Stimulated activated naive CD8-positive, alpha-beta T cell treated with anti-CD3 and anti-CD28 coated beads, Interleukin-15, Interleukin-2, amounts not matched to agents 100 ng/mL and 50 ng/mL, for 24 hours (primary cell): Measurements from ENCODE around the gene PRRG2.

ENCODE experiments used
- H3K27ac Mint-ChIP-seq: one replicate; pipeline ENCODE4 v1.8.0; 2021; ENCODE audit warnings: mild to moderate bottlenecking, mixed read lengths
- H3K27me3 Mint-ChIP-seq: one replicate; pipeline ENCODE4 v1.8.0; 2021; ENCODE audit warnings: mixed read lengths
- H3K36me3 Mint-ChIP-seq: one replicate; pipeline ENCODE4 v1.8.0; 2021; ENCODE audit warnings: low read depth, mixed read lengths
- H3K4me1 Mint-ChIP-seq: one replicate; pipeline ENCODE4 v1.8.0; 2021; ENCODE audit warnings: low read depth, mixed read lengths
- H3K4me3 Mint-ChIP-seq: one replicate; pipeline ENCODE4 v1.8.0; 2021; ENCODE audit warnings: mild to moderate bottlenecking, mixed read lengths
- H3K9me3 Mint-ChIP-seq: one replicate; pipeline ENCODE4 v1.8.0; 2021; ENCODE audit warnings: mixed read lengths

Gene PRRG2

DNA sequence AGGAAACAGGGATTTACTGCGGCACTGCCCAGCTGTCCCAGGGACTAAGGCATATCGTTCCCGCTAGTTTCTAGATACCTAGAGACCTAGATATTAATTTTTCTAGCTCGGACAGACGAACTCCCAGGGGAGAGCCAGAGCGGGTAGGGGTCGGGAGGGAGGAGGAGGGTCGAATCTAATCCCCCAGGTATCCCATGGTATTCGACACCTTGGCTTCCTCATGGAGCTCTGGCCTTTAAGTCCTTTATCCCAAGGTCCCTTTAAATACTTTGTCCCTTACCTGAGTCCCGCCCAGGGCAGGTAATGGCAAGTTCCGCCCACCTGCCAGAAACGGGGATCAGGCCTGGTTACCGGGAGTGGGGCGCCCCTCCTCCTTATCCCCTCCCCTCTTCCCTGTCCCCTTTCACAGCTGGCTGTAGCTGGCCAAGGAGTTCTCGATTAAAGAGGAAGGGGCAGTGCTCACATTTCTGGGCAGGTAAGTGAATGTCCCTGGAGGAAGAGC lies at the start of gene PRRG2:
PRRG2 (plus strand) TSS at position 310 of the 502 bp plus-strand sequence. CDS start 1,904 bp downstream, outside the sequence.
- Mint-ChIP-seq H3K27ac (peak within 1 kb of the TSS; percentile 78), H3K27me3 (no peaks in the 10 kb centered on the region), H3K9me3 (no peaks in the 10 kb centered on the region), H3K4me3 (peak within 1 kb of the TSS; percentile 92), H3K4me1 (peaks cover 33% of the 10 kb centered on the region), H3K36me3 (peaks cover 3% of the 10 kb centered on the region)

DNA sequence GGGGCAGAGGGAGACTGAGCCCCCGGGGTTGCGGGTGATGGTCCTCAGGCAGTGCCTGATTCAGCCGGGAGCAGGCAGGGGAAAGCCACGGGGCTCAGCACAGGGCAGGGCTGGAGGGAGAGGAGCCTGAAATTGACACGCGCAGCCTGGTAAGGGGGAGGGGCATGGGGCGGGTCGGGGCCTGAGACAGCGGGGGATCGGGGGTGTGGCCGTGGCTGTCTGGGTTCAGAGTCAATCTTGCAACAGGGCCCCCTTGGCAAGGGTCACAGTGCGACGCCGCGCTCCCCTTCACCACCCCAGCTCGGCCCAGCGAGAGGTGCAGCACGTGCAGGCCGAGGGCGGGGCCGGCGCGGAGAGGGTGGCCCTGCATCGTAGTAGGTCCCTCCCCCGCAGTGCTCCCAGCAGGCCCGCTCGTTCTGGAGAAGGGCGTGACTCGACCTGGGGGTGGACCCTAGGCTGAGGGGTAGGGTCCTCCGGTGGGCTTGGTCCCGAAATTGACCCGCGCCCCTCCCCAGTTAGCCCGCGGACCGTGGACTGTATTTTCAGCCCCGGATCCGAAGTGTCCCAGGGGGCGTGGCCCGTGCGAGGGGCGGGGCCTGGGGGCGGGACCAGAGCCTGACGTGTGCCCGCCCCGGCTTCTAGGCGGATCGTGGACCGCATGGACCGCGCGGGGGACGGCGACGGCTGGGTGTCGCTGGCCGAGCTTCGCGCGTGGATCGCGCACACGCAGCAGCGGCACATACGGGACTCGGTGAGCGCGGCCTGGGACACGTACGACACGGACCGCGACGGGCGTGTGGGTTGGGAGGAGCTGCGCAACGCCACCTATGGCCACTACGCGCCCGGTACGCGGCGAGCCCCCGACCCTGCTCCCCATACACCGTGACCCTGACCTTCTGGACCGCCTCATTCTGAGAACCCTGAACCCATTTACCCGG lies 47.3 kb upstream of the PRRG2 start:
- no peaks in the 10 kb centered on the region for H3K27me3 Mint-ChIP-seq
- H3K36me3 Mint-ChIP-seq: no peaks in the 10 kb centered on the region
- peak overlapping the region; percentile 76 for H3K27ac Mint-ChIP-seq

DNA sequence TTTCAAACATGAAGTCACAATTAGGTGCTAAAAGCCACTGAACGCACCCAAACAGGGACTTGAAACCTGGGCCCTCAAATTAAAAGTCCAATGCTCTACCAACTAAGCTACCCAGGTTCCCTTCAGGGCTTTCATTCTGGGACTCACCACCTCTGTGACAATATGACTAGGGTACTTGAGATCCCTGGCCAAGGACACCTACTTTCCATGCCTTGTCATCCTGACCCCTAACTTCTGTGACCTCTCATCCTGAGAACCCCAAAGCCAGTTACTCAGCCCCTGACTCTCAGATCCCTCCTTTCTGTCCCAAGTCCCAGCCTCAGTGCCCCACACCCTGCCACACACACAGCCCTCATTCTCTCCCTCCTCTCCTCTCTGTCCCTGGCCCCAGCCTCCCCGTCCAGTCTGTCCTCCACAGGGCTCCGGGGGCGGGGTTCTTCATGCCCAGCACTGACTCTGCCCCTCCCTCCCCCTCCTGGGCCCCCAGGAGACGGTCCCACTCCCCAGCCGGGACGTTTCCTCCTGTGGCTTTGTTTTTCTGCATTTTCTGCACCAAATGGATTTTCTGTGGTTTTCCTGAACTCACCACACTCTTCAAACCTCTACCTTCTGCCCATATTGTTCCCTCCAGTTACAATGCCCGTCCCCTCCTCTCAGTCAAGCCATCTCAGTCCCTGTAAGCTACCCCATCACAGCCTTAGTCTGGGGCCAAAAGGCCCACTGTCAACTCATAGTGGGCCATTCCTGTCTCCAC lies 46.3 kb upstream of the PRRG2 start:
- Mint-ChIP-seq H3K4me1 (peaks cover 20% of the 10 kb centered on the region), H3K4me3 (peak overlapping the region; percentile 68), H3K27me3 (no peaks in the 10 kb centered on the region), H3K36me3 (no peaks in the 10 kb centered on the region), H3K27ac (peak overlapping the region; percentile 64), H3K9me3 (no peaks in the 10 kb centered on the region)

More for the DNA sequence above, 47.3 kb upstream of the PRRG2 start:
- Mint-ChIP-seq H3K4me3 (peak overlapping the region; percentile 68), H3K4me1 (peaks cover 20% of the 10 kb centered on the region), H3K9me3 (no peaks in the 10 kb centered on the region)

DNA sequence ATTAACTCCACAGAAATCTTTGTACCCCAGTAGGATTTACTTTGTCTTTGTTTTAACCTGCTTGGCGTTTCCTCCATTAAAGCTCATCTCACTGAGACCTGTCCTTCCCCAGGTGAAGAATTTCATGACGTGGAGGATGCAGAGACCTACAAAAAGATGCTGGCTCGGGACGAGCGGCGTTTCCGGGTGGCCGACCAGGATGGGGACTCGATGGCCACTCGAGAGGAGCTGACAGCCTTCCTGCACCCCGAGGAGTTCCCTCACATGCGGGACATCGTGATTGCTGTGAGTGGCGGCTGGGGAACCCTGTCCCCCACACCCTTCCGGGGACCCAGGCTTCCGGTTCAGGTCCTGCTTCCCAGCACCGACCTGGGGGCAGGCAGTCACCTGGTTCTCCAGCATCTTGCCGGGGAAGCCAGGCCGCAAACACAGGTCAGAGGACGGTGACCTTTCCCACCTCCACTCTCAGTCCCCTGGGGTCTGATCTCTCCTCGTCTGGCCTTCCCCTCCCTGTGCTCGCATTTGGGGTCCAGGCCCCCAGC lies 44.1 kb upstream of the PRRG2 start:
- no peaks in the 10 kb centered on the region for H3K27me3 Mint-ChIP-seq
- no peak overlapping the region for H3K4me3 Mint-ChIP-seq
- no peaks in the 10 kb centered on the region for H3K36me3 Mint-ChIP-seq
- peaks cover 20% of the 10 kb centered on the region for H3K4me1 Mint-ChIP-seq
- no peaks in the 10 kb centered on the region for H3K9me3 Mint-ChIP-seq
- H3K27ac Mint-ChIP-seq: no peak overlapping the region

DNA sequence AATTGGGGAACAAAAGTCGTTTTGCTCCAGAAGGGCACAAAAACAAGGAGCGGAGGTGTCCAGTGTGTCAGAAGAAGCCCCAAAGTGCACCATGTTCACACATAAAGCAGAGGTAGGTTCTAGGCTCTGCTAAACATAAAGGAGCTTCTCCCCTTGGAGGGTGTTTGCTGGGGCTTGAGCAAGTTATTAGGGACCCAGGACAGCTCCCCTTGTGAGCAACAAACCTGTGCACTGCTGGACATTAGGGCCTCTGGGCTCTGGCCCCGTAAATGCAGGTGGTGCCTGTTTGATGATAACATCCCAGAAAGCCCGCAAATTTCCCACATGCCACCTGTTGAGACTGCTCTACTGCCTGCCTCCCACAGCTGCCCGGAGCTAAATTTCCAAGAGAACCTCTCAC lies 42.5 kb upstream of the PRRG2 start:
- Mint-ChIP-seq H3K27me3 (no peaks in the 10 kb centered on the region), H3K4me3 (no peak overlapping the region), H3K27ac (peak overlapping the region; percentile 19), H3K36me3 (no peaks in the 10 kb centered on the region), H3K4me1 (peaks cover 12% of the 10 kb centered on the region), H3K9me3 (no peaks in the 10 kb centered on the region)

- no peak overlapping the region for H3K27ac Mint-ChIP-seq
- H3K4me3 Mint-ChIP-seq: no peak overlapping the region
These were observed 41.7 kb upstream of the PRRG2 start for GRCh38 chr19:49539192-49539952.

GRCh38 chr19:49541914-49542313 lies 39.2 kb upstream of the PRRG2 start:
- no peak overlapping the region for H3K27ac Mint-ChIP-seq
- no peak overlapping the region for H3K4me3 Mint-ChIP-seq
- H3K36me3 Mint-ChIP-seq: no peaks in the 10 kb centered on the region
- no peaks in the 10 kb centered on the region for H3K9me3 Mint-ChIP-seq
- peaks cover 9% of the 10 kb centered on the region for H3K4me1 Mint-ChIP-seq
- no peaks in the 10 kb centered on the region for H3K27me3 Mint-ChIP-seq

More at GRCh38 chr19:49539192-49539952, 41.7 kb upstream of the PRRG2 start:
- Mint-ChIP-seq H3K4me1 (peaks cover 13% of the 10 kb centered on the region), H3K36me3 (no peaks in the 10 kb centered on the region), H3K27me3 (no peaks in the 10 kb centered on the region), H3K9me3 (no peaks in the 10 kb centered on the region)

- Mint-ChIP-seq H3K4me3 (no peak overlapping the region), H3K36me3 (no peaks in the 10 kb centered on the region), H3K27ac (no peak overlapping the region), H3K27me3 (no peaks in the 10 kb centered on the region), H3K4me1 (peaks cover 13% of the 10 kb centered on the region), H3K9me3 (no peaks in the 10 kb centered on the region)
These were observed 38.7 kb upstream of the PRRG2 start for GRCh38 chr19:49542446-49542845.

- Mint-ChIP-seq H3K36me3 (no peaks in the 10 kb centered on the region), H3K9me3 (no peaks in the 10 kb centered on the region), H3K4me1 (peaks cover 14% of the 10 kb centered on the region), H3K27me3 (no peaks in the 10 kb centered on the region), H3K4me3 (no peak overlapping the region), H3K27ac (no peak overlapping the region)
These were observed 38.1 kb upstream of the PRRG2 start for GRCh38 chr19:49543032-49543431.

DNA sequence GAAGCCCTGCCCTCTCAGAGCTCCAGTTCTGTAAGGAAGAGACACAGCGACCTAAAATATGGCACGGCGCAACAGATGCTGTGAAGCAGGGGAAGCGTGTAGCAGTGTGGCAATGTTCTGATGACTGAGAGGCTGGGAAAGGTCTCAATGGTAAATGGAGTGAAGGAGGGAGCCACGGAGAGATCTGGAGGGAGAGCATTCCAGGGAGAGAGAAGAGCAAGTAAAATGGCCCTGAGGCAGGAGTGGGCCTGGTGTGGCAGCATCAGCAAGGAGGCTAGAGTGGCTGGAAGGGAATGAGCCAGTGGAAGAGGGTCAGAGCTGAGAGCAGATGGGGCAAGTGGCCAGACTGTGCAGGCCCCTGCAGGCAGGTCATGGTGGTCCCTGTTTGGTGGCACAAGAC lies 37.0 kb upstream of the PRRG2 start:
- peaks cover 21% of the 10 kb centered on the region for H3K4me1 Mint-ChIP-seq
- H3K27me3 Mint-ChIP-seq: no peaks in the 10 kb centered on the region
- no peaks in the 10 kb centered on the region for H3K9me3 Mint-ChIP-seq
- no peak overlapping the region for H3K4me3 Mint-ChIP-seq
- H3K36me3 Mint-ChIP-seq: no peaks in the 10 kb centered on the region
- H3K27ac Mint-ChIP-seq: no peak overlapping the region

DNA sequence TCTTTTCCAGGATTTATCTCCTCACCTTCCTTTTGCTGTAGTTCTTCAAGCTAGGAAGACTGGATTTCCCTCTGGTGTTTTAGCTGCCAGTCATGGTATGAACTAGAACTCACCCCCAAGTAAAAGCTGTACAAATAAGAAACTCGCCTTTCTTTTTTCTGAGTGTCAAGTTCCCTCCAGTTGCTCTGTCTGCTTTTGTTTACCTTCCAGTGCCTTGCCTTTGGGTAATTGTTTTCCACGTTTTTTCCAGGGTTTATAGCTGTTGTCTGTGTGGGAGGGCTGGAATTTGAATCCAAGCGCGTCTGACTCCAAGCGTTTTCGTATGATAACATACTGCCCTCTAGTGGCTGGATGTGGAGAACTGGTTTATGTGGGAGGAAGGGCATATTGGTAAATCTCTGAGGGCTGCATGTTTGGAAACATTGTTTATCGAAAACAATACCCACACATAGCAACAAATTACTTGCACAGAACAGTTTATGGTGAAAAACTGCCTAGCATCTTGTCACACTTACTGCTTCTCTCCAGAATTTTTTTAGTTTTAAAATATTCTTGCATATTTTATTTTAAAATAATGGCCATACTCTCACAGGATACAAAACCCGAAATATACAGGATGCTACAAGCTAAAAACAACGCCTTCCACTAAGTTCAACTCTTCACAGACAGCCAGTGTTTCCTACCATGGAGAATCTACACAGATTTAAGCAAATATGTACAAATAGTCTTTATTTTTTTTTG lies 34.1 kb upstream of the PRRG2 start:
- Mint-ChIP-seq H3K27ac (no peak overlapping the region), H3K36me3 (no peaks in the 10 kb centered on the region), H3K27me3 (no peaks in the 10 kb centered on the region)

DNA sequence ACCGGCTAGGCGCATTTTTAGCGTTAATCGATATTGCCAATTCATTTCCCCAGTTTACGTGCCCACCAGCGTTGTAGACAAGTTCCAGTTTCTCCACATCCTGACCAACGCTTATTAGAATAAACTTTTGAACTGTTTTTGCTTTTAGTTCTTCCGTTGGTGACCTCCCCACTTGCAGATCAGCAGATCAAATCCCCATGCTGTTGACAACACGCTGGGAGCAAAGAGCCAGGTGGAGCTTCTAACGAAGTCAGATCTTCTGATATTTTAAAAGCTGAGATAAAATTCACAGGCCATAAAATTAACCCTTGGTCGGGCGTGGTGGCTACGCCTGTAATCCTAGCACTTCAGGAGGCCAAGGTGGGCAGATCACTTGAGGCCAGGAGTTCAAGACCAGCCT lies 32.1 kb upstream of the PRRG2 start:
- H3K4me3 Mint-ChIP-seq: no peak overlapping the region
- H3K36me3 Mint-ChIP-seq: no peaks in the 10 kb centered on the region
- no peaks in the 10 kb centered on the region for H3K27me3 Mint-ChIP-seq
- peak overlapping the region; percentile 74 for H3K27ac Mint-ChIP-seq
- H3K4me1 Mint-ChIP-seq: peaks cover 50% of the 10 kb centered on the region
- no peaks in the 10 kb centered on the region for H3K9me3 Mint-ChIP-seq

More for the DNA sequence above, 34.1 kb upstream of the PRRG2 start:
- peaks cover 34% of the 10 kb centered on the region for H3K4me1 Mint-ChIP-seq
- peak overlapping the region; percentile 44 for H3K4me3 Mint-ChIP-seq
- H3K9me3 Mint-ChIP-seq: no peaks in the 10 kb centered on the region

- H3K9me3 Mint-ChIP-seq: no peaks in the 10 kb centered on the region
- no peaks in the 10 kb centered on the region for H3K27me3 Mint-ChIP-seq
- H3K36me3 Mint-ChIP-seq: peaks cover 9% of the 10 kb centered on the region
- H3K4me3 Mint-ChIP-seq: no peak overlapping the region
- H3K27ac Mint-ChIP-seq: peak overlapping the region; percentile 43
- peaks cover 62% of the 10 kb centered on the region for H3K4me1 Mint-ChIP-seq
These were observed 29.6 kb upstream of the PRRG2 start for GRCh38 chr19:49551531-49551930.

- Mint-ChIP-seq H3K9me3 (no peaks in the 10 kb centered on the region), H3K4me3 (peak overlapping the region; percentile 61), H3K27ac (peak overlapping the region; percentile 94), H3K36me3 (peaks cover 16% of the 10 kb centered on the region), H3K27me3 (no peaks in the 10 kb centered on the region), H3K4me1 (peaks cover 62% of the 10 kb centered on the region)
These were observed 28.4 kb upstream of the PRRG2 start for GRCh38 chr19:49552749-49553148.
